Stimulated activated effector memory CD8-positive, alpha-beta T cell treated with anti-CD3 and anti-CD28 coated beads, Interleukin-12 subunit alpha, Interleukin-12 subunit beta, amount 100 ng/mL, for 72 hours (primary cell): Measurements from ENCODE around the gene STXBP2.

Experiments
- ATAC-seq: fragments of 150-1000 bp; cut with Tn5 transposase; 2 replicates; pipeline ENCODE4 v1.10.0; 2021
- DNase-seq, 2 donors: peaks; one replicate each; pipeline ENCODE4 v3.0.0; 2021 to 2022; ENCODE audit warnings: low spot score in 2 of 2
- H3K27ac Mint-ChIP-seq: one replicate; pipeline ENCODE4 v1.8.0; 2022; ENCODE audit warnings: mild to moderate bottlenecking, mixed read lengths
- H3K36me3 Mint-ChIP-seq: one replicate; pipeline ENCODE4 v1.8.0; 2022; ENCODE audit warnings: mild to moderate bottlenecking, mixed read lengths
- H3K4me1 Mint-ChIP-seq: one replicate; pipeline ENCODE4 v1.8.0; 2022; ENCODE audit warnings: mixed read lengths
- H3K4me3 Mint-ChIP-seq: one replicate; pipeline ENCODE4 v1.8.0; 2022; ENCODE audit warnings: mild to moderate bottlenecking, mixed read lengths
- H3K9me3 Mint-ChIP-seq: one replicate; pipeline ENCODE4 v1.8.0; 2022; ENCODE audit warnings: mixed read lengths

Gene STXBP2

DNA sequence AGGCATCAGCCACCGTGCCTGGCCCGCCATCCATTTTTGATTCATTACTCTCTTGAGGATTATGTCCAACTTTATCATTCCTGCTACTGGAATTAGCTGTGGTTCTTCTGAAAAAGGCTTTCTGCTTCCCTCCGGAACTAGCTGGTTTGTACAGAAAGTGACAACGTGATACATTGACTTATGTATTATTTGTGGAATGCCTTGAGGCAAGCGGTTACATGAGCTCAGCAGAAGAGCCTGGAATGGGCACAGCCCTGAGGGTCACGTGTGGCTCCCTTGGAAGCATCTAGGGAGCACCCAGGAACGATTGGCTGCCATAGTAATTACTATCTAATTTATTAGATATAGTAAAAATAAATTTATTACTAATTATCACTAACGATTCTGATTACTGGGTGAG, 17.5 kb downstream of the STXBP2 start:
- Mint-ChIP-seq H3K4me1 (peaks cover 25% of the 10 kb centered on the region), H3K4me3 (no peak overlapping the region), H3K27ac (no peak overlapping the region), H3K36me3 (peaks cover 8% of the 10 kb centered on the region), H3K9me3 (no peaks in the 10 kb centered on the region)
- ATAC-seq: no peak
- no peak for DNase-seq

DNA sequence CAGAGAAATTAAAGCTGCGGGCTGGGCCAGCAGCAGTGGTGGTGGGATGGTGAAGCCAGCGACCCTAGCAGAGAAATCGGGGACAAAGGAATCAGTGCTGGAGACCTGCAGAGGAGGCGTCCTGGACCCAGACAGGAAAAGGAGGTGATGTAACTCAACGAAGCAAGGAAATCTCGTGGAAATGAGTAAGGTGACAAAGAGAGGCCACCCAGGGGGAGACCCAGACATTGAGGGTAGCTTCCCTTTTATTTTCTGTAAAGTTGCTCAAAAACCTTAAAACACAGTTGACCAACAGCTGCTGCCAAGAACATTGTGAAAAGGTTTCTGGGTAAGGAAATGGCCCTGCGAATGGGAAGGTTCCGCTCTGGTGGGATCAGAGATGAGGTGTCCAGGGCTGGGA, 18.7 kb downstream of the STXBP2 start:
- ATAC-seq: no peak
- H3K4me3 Mint-ChIP-seq: no peak overlapping the region
- peaks cover 8% of the 10 kb centered on the region for H3K36me3 Mint-ChIP-seq
- H3K27ac Mint-ChIP-seq: no peak overlapping the region
- no peaks in the 10 kb centered on the region for H3K9me3 Mint-ChIP-seq
- DNase-seq: no peak
- H3K4me1 Mint-ChIP-seq: peaks cover 25% of the 10 kb centered on the region

DNA sequence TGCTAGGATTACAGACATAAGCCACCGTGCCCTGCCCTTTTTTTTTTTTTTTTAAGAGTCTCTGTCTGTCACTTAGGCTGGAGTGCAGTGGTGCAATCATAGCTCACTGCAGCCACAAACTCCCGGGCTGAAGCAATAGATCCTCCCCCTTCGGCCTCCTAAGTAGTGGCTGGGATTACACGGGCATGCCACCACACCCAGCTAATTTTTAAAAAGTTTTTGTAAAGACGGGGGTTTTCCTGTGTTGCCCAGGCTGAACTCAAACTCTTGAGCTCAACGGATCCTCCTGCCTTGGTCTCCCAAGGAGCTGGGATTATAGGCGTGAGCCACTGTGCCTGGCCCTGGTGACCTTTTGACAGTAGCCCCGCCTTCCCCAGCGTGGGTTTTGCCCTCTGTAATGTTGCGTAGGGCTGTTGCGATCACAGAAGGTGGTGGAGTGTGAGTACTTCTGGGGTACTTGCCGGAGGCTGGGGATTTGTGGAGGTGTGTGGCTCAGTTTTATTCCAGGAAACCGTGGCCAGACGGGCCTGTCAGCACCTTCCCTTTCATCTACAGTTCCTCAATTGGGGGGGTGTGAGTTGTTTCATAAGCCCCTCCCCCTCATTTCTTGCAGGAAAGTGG, 20.3 kb downstream of the STXBP2 start:
- Mint-ChIP-seq H3K27ac (no peak overlapping the region), H3K4me1 (peaks cover 23% of the 10 kb centered on the region), H3K36me3 (peaks cover 3% of the 10 kb centered on the region), H3K9me3 (no peaks in the 10 kb centered on the region), H3K4me3 (peak overlapping the region; percentile 51)
- DNase-seq (no peak), ATAC-seq (peak; percentile 78)

DNA sequence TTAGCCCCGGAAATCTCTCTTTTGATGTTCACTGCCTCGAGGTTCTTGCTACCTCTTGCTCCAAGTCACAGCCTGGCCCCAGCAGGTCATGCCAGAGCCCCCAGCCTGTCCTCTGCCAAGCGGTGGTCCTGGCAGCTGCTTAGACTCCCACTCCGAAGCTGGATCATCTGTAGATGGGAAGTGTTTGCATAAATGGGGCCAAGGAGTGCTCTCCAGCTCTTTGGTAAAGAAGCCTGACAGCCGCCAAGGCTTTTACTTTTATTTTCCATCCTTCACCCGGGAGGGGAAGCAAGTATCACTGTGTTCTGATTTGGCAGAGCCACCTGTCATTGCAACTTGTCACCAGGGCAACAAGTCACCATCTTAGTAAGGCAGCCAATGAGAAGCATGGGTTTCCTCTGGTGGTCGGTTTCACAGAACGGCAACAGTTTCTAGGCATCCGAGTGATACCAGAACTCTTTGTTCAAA, 21.3 kb downstream of the STXBP2 start:
- H3K9me3 Mint-ChIP-seq: no peaks in the 10 kb centered on the region
- no peak overlapping the region for H3K27ac Mint-ChIP-seq
- H3K4me3 Mint-ChIP-seq: peak overlapping the region; percentile 51
- H3K36me3 Mint-ChIP-seq: no peaks in the 10 kb centered on the region
- peak; percentile 90 for ATAC-seq
- peak in 1 of 2 donors; percentile 62 for DNase-seq
- H3K4me1 Mint-ChIP-seq: peaks cover 13% of the 10 kb centered on the region

DNA sequence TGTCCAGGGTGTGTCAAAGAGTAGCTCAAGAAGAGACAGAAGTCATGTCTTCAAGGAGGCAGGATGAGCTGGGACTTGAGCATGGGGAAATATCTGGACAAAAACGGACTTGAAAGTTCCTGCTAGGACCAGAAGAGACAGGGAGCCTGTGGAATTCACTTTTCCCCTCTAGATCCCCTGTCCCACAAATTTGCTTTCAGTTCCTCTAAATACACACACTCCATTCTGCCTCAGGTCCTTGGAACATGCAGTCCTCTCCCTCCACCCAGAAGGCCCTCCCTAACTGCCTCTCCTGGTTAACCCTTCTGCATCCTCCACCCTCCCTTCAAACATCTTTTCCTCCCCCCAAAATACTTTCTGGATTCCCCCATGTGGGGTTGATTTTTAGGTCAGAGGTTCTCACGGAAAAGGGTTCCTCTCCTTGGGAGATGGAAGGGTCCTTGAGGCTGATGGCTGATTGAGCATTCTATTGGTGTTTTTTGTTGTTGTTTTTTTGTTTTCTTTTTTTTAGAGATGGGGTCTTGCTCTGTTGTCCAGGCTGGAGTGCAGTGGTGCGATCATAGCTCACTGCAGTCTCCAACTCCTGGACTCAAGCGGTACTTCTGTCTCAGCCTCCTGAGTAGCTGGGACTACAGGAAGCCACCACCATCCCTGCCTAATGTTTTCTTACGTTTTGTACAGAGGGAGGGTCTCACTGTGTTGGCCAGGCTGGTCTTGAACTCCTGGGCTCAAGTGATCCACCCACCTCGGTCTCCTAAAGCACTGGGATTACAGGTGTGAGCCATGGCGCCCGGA, 25.0 kb downstream of the STXBP2 start:
- no peaks in the 10 kb centered on the region for H3K36me3 Mint-ChIP-seq
- DNase-seq (no peak), ATAC-seq (no peak)
- peaks cover 13% of the 10 kb centered on the region for H3K4me1 Mint-ChIP-seq
- H3K4me3 Mint-ChIP-seq: no peak overlapping the region
- H3K27ac Mint-ChIP-seq: no peak overlapping the region
- H3K9me3 Mint-ChIP-seq: no peaks in the 10 kb centered on the region

DNA sequence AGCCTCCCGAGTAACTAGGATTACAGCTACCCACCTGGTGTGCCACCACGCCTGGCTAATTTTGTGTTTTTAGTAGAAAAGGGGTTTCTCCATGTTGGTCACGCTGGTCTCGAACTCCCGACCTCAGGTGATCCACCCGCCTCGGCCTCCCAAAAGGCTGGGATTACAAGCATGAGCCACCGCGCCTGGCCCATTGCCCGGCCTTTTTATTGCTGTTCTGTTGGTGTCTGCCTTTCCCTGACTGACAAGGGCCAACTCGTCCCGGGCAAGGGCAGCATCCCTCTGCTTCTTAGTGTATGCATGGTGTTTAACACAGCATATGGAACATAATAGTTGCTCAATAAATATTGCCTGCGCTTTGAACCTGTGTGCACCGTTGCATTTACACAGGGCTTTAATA, 25.7 kb downstream of the STXBP2 start:
- H3K36me3 Mint-ChIP-seq: no peaks in the 10 kb centered on the region
- H3K9me3 Mint-ChIP-seq: no peaks in the 10 kb centered on the region
- DNase-seq (no peak), ATAC-seq (no peak)
- no peak overlapping the region for H3K27ac Mint-ChIP-seq
- no peak overlapping the region for H3K4me3 Mint-ChIP-seq
- peaks cover 8% of the 10 kb centered on the region for H3K4me1 Mint-ChIP-seq

DNA sequence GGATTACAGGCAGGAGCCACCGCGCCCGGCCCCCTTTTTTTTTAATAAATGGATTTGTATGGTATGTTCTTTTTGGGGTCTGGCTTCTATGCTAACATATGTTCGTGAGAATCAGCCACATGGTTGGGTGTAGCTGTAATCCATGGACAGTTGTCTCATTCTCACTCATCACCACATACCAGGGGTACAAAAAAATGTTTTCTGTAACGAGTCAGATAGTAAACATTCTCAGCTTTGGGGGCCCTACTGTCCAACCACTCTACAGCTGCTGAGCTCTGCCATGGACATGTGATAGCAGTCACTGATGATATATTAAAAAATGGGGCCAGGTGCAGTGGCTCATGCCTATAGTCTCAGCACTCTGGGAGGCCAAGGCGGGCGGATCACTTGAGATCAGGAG, 26.8 kb downstream of the STXBP2 start:
- no peak for DNase-seq
- Mint-ChIP-seq H3K4me1 (no peaks in the 10 kb centered on the region), H3K9me3 (no peaks in the 10 kb centered on the region), H3K27ac (no peak overlapping the region), H3K36me3 (no peaks in the 10 kb centered on the region), H3K4me3 (no peak overlapping the region)
- no peak for ATAC-seq

DNA sequence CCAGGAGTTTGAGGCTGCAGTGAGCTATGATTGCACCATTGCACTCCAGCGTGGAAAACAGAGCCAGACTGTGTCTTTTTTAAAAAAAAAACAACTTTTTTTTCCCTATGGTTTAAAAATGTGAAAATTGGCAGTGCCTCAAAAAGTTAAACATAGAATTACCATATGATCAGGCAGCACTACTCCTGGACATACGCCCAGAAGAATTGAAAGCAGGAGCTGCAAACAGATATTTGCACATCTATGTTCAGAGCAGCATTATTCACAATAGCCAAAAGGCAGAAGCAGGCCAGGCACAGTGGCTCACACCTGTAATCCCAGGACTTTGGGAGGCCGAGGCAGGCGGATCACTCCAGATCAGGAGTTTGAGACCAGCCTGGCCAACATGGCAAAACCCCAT, 28.2 kb downstream of the STXBP2 start:
- Mint-ChIP-seq H3K4me1 (peaks cover 9% of the 10 kb centered on the region), H3K27ac (no peak overlapping the region), H3K36me3 (no peaks in the 10 kb centered on the region), H3K9me3 (no peaks in the 10 kb centered on the region), H3K4me3 (no peak overlapping the region)
- DNase-seq: no peak
- ATAC-seq: no peak

DNA sequence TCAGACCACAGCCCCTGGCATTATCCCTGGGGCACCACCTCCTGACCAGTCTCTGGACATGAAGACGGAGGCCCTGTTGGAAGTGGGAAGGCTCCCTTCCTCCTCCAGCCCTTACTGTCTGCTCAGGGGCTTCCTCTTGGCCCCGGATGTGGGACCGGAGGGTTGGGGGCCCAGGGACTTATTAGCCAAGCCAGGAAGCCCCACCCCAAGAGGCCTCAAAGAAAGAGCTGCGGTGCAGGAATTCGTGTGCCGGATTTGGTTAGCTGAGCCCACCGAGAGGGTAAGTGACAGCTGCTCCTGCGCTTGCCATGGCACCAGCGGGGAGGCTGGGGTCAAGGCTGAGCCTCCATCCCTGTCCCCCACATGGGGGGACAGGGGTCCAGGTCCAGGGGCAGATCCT, 31.9 kb downstream of the STXBP2 start, which contains the start of gene RETN:
Gene RETN, plus strand, starts transcription at position 208 of the 400 bp plus-strand sequence. CDS start 278 bp downstream, outside the sequence.
- ATAC-seq (no peak), DNase-seq (no peak)
- Mint-ChIP-seq H3K9me3 (no peaks in the 10 kb centered on the region), H3K36me3 (no peaks in the 10 kb centered on the region), H3K4me3 (no peak within 1 kb of the TSS), H3K4me1 (peaks cover 17% of the 10 kb centered on the region), H3K27ac (no peak within 1 kb of the TSS)

DNA sequence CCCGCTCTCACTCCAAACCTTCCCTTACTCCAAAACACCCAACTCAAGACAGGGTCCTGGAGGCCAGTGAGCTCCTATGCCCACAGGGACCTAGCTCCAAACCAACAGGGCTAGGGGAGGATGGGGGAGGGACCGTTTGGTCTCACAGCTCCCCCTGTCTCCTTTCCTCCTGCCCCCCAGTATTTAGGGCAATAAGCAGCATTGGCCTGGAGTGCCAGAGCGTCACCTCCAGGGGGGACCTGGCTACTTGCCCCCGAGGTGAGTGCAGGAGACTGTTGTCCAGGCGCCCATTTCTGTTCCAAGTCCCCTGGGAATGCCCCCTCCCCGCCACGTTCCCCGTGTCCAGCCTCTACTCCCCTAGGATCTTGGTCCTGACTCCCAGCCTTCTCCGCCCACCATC, 32.7 kb downstream of the STXBP2 start:
- DNase-seq: no peak
- H3K4me1 Mint-ChIP-seq: peaks cover 24% of the 10 kb centered on the region
- ATAC-seq: no peak
- no peaks in the 10 kb centered on the region for H3K36me3 Mint-ChIP-seq
- no peak overlapping the region for H3K27ac Mint-ChIP-seq
- H3K9me3 Mint-ChIP-seq: no peaks in the 10 kb centered on the region
- H3K4me3 Mint-ChIP-seq: no peak overlapping the region

DNA sequence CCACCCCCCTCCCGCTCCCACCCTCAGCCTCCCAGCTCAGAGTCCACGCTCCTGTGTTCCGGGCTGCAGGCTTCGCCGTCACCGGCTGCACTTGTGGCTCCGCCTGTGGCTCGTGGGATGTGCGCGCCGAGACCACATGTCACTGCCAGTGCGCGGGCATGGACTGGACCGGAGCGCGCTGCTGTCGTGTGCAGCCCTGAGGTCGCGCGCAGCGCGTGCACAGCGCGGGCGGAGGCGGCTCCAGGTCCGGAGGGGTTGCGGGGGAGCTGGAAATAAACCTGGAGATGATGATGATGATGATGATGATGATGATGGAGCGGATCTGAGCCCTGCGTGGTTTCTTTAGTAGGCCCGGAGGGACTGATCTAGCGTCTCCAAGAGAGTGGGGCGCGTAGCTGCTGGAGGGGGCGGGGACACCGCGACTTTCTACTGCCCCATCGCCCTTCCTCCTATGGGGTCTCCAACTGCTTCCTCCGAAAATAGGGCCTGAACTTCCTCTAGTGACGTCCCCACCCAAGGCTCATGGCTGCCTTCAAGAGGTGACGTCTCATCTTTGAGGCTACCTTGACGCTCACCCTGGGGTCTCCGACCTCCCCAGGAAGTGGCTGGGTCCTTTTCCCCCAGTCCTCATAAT, 33.4 kb downstream of the STXBP2 start:
- H3K4me1 Mint-ChIP-seq: peaks cover 25% of the 10 kb centered on the region
- H3K9me3 Mint-ChIP-seq: no peaks in the 10 kb centered on the region
- no peak overlapping the region for H3K27ac Mint-ChIP-seq
- no peaks in the 10 kb centered on the region for H3K36me3 Mint-ChIP-seq
- DNase-seq: no peak
- peak overlapping the region; percentile 44 for H3K4me3 Mint-ChIP-seq
- ATAC-seq: peak; percentile 48

DNA sequence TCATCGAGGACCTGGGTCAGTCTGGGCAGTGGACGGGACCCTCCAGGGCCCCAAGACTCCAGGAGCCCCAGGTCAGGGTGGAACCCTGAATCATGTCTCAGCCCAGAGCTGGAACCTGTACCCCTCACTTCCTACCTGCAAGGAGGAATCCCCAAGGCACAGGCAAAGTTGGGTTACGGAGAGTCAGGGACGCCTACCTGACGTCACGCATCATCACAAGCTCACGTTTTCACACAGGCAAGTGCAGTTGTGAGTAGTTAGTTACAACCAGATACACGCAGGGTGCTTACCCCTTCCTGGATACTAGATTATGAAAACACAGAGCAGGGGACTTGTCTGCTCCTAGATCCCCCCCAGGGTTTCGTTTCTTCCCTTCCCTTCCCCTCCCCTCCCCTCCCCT, 33.9 kb downstream of the STXBP2 start:
- H3K4me1 Mint-ChIP-seq: peaks cover 27% of the 10 kb centered on the region
- H3K4me3 Mint-ChIP-seq: peak overlapping the region; percentile 44
- no peaks in the 10 kb centered on the region for H3K36me3 Mint-ChIP-seq
- H3K27ac Mint-ChIP-seq: no peak overlapping the region
- DNase-seq (no peak), ATAC-seq (no peak)
- no peaks in the 10 kb centered on the region for H3K9me3 Mint-ChIP-seq

DNA sequence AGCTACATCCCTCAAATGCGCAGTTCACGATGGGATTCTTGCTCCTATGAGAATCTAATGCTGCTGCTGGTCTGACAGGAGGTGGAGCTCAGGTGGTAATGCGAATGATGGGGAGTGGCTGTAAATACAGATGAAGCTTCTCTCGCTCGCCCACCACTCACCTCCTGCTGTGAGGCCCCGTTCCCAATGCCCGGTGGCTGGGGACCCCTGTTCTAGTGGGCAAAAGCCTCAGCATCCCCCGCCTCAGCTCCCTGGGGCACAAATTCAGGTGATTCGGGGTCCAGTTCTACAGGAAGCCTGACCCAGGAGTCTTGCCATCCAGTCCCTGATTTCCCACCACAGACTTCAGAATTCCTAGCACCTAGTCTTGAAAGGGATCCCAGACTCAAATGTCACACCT, 35.6 kb downstream of the STXBP2 start:
- DNase-seq: no peak
- ATAC-seq: no peak
- H3K4me3 Mint-ChIP-seq: no peak overlapping the region
- no peaks in the 10 kb centered on the region for H3K9me3 Mint-ChIP-seq
- peaks cover 43% of the 10 kb centered on the region for H3K4me1 Mint-ChIP-seq
- H3K27ac Mint-ChIP-seq: no peak overlapping the region
- no peaks in the 10 kb centered on the region for H3K36me3 Mint-ChIP-seq

DNA sequence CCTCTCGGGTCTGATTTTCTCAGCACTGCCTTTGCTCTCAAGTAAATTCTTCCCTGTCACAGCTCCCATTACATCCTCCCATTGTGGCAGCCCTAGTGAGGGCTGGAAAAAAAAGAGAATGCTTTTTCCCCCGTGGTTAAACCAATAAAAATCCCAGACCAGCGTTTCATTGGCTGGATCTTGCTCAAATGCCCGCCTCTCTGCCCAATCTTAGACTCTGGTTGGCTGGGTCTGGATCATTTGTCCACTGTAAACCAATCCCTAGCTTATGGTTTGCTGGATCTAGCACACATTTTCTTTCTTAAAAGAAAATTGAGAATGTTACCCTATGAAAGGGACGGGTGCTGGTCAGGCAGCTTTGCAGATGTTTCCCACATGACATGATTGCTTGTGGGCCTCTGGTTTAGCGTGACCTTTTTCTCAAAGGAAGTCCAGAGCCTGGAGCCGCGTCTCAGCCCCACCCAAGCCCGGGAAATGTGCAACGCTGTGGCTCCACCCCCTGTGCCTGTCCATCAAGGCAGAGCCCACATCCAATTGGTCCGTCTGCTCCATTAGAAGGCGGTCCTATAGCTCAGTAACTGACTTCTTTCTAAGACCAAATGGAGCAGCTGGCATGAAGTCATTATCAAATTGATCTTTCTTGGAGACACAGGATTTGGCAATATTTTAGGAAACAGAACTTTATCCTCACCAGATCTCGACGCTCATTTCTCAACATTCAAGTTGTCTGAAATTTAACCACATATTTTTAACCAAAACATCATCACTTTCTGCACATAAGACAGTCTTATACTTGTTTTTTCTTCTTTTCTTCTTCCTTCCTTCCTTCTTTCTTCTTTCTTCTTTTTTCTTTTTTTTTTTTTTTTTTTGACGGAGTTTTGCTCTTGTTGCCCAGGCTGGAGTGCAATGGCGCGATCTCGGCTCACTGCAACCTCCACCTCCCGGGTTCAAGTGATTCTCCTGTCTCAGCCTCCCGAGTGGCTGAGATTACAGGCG, 37.4 kb downstream of the STXBP2 start:
- Mint-ChIP-seq H3K27ac (no peak overlapping the region), H3K4me1 (peaks cover 55% of the 10 kb centered on the region), H3K9me3 (no peaks in the 10 kb centered on the region), H3K4me3 (no peak overlapping the region), H3K36me3 (peaks cover 5% of the 10 kb centered on the region)
- DNase-seq: no peak
- ATAC-seq: no peak

DNA sequence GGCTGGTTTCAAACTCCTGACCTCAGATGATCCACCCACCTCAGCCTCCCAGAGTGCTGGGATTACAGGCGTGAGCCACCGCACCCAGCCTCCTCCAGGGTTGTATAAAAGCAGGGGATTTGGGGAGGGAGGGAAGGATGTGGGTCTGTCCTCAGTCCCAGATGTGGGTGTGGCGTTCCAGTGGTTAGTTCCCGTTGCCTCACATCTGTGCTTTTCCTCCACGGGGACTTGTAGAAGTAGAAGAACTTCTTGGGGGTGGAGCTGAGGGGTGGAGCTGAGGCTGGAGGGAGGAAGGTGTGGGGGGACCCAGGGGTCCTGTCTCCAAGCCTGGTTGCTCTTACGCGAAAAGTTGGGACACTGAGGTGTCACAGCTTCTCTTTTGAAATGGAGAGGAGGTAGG, 39.5 kb downstream of the STXBP2 start:
- Mint-ChIP-seq H3K36me3 (peaks cover 12% of the 10 kb centered on the region), H3K9me3 (no peaks in the 10 kb centered on the region), H3K4me1 (peaks cover 53% of the 10 kb centered on the region), H3K27ac (no peak overlapping the region), H3K4me3 (no peak overlapping the region)
- no peak for ATAC-seq
- no peak for DNase-seq
